Measurements from ENCODE around the gene DLG2.

DNA sequence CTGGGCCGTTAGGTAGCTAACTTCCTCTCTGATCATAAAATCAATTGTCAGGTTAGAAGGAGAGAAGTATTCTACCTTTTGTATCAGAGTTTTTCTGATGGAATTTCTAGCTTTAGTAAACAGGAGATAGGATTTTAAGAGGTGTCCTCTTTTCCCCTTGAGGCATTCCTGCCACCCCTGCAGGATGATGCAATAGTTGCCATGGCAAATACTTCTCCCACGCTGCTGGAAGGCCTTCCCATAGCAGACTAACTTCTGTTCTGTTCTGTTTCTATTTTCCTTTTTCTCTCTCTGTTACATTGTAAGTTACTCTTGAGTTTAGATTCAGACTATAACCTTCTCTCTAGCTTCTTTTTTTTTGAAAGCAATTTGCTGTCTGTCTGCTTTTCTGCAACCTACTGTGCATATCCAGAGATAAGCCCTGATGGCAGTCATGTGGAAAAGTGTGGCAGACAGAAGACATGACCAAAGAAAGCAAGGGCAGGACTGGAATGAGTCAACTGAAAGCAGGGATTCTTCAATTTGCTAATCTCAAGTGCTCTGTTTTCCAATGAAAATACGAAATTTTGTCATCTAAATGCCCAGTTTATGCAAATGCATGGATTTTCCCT lies 679.1 kb downstream of the DLG2 start:
- TF ChIP-seq CTCF (IDR thresholded peaks at IDR 0.05; ENCODE audit: low read length) (no peak), EZH2 (IDR thresholded peaks at IDR 0.05; ENCODE audit: borderline replicate concordance, low read length) (no peak)

Measured in OCI-LY1 (cell line).